Diencephalon (tissue), 1 donor: ENCODE data around the gene CAPN8. TPM values are rescaled to one million over a fixed set of nuclear protein-coding genes. Genes with fewer than 3 reads are reported as not detected.

Source experiments
- small RNA-seq: library from RNA; depleted of rRNA; stranded (forward); fragments of <200 nt; gene quantifications from one replicate; pipeline ENCODE3, GENCODE V24; 2014
- total RNA-seq: library from RNA; depleted of rRNA; stranded (reverse); fragments of >200 nt; gene quantifications from one replicate; pipeline ENCODE4 v1.2.3, GENCODE V29; 2014

CAPN8 gene
- total RNA-seq, result not detected

DNA sequence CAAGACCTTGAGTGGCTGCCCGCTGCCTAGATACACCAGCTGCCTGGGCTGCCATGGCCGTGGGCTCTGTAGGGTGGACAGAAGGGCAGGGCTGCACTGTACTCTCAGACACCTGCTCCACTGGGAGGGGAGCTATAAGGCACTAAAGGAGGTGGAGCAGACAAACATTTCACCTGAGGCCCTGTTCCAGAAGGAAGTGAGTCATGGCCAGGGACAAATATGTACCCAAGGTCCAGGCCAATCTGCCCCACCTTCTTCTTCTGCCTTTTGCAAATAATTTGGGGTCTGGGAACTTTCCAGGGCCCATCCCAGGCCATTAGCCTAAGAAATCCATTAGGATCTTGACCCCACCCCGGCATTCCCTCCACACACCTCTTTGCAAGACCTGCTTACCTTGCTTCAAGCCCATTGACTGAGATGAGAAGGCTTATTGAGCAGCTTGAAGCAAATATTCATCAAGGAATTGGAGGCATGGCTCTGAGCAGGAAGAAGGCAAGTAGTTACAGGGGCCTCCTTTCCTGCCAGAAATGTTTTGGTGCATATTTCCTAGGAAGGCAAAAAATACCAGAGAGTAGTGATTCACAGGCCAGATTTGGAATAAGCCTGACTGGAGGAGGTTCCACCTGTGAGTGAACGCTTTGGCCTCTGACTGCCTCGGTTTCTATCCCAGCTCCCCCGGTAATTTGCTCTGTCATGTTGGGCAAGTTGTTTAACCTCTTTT, at the start of gene CAPN8:
Gene CAPN8 (minus strand): TSS at position 110 of the 721 bp plus-strand sequence. CDS start 55 bp downstream, at position 55.

DNA sequence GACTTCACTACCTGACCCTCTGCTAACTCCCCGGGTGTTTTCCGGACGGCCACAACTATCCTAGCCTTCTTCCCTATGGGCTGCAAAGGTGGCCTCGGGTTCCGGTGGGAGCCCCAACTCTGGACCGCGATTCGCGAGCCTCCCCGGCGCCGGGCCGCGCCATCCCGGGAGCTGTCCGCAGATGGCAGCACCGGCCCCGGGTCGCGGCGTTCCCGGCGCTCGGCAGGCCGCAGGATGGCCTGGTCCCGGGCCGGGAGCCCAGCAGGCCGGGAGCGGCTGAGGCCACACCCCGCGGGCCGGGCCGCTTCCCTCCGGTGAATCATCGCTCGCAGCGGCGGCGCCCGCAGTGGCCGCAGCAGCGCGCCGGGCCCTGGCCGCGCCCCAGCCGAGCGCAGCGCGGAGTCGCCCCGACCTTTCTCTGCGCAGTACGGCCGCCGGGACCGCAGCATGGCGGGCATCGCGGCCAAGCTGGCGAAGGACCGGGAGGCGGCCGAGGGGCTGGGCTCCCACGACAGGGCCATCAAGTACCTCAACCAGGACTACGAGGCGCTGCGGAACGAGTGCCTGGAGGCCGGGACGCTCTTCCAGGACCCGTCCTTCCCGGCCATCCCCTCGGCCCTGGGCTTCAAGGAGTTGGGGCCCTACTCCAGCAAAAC, 46.8 kb upstream of the CAPN8 start, which contains the start of gene CAPN2:
Gene CAPN2 (plus strand): TSS at position 346 of the 656 bp plus-strand sequence. CDS start 102 bp downstream, at position 448.

Small RNA genes within 50 kb of the gene (small RNA-seq; reads per million reads assigned to genes)
- gene RNU6-1248P (not detected), gene SNRPEP10 (not detected)

Other genes starting within 250 kb of the CAPN8 start
- gene CAPN2, start 46.8 kb upstream of the CAPN8 start, total RNA-seq, result 53.7 TPM
- 38.3 TPM for gene TP53BP2, start 180.2 kb upstream of the CAPN8 start, total RNA-seq